KOPT-K1 (cell line): ENCODE results near the gene TDRD10.
"Not testable (repeated sequence)": the region's sequence is repeated elsewhere in the genome, so short reads cannot be mapped to it uniquely, and the experiment has no call there.

Experiments
- H3K27ac ChIP-seq: fragments of 200-600 bp; sonication (generic); 2 replicates; pipeline ENCODE4 v1.5.1; 2016; ENCODE audit warnings: antibody characterized with exemption, mild to moderate bottlenecking, low read depth, low read length; ENCODE audit not compliant: poor library complexity, severe bottlenecking
- H3K36me3 ChIP-seq: fragments of 200-600 bp; sonication (generic); 2 replicates; pipeline ENCODE4 v1.5.1; 2017; ENCODE audit warnings: antibody characterized with exemption, mild to moderate bottlenecking, low read length, moderate library complexity; ENCODE audit not compliant: insufficient read depth
- H3K9me3 ChIP-seq: fragments of 200-600 bp; sonication (generic); 2 replicates; pipeline ENCODE4 v1.5.1; 2017; ENCODE audit warnings: antibody characterized with exemption, low read length, mild to moderate bottlenecking; ENCODE audit not compliant: insufficient read depth, poor library complexity, severe bottlenecking

TDRD10 gene

DNA sequence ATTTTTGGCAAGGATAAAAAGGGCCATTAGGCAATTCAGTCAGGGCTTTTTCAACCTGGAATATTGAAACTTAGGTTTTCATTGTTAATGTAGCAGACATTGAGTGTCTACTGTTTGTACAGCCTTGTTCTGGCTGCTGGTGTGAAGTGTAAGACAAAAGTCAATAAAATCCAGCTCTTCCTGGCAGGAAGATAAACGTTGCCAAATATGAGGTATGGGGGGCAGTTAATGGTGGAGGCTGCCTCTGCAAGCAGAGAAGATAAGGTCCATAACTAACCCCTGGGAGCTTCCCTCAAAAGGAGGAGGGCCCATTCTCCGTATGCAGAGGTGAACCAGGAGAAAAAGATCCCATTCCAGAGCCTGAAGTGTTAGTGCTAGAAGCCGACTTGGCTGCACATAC, 19.7 kb downstream of the TDRD10 start:
- Histone ChIP-seq H3K36me3 (no peaks in the 10 kb centered on the region), H3K9me3 (no peaks in the 10 kb centered on the region)

GRCh38 chr1:154524881-154525280, 22.9 kb downstream of the TDRD10 start:
- Histone ChIP-seq H3K27ac (no peak overlapping the region), H3K9me3 (no peaks in the 10 kb centered on the region)

More for the DNA sequence above, 19.7 kb downstream of the TDRD10 start:
- no peak overlapping the region for H3K27ac ChIP-seq

DNA sequence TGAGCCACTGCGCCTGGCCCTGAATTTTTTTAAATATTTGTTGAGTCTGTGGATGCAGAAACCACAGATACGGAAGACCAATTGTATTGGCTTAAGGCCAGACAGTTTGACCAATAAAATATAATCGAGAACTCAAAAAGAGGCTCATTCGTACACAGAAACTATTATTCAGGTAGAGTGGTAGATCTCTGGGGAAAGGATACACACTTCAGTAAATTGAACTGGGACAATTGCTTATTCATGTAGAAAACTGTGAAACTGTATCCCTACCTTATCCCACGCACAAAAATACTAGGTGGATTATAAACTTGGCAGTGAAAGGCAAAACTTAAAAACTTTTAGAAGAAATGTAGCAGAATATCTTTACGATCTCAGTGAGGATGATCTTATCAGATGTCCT, 25.2 kb downstream of the TDRD10 start:
- Histone ChIP-seq H3K27ac (no peak overlapping the region), H3K9me3 (no peaks in the 10 kb centered on the region), H3K36me3 (no peaks in the 10 kb centered on the region)

More at GRCh38 chr1:154524881-154525280, 22.9 kb downstream of the TDRD10 start:
- no peaks in the 10 kb centered on the region for H3K36me3 ChIP-seq

DNA sequence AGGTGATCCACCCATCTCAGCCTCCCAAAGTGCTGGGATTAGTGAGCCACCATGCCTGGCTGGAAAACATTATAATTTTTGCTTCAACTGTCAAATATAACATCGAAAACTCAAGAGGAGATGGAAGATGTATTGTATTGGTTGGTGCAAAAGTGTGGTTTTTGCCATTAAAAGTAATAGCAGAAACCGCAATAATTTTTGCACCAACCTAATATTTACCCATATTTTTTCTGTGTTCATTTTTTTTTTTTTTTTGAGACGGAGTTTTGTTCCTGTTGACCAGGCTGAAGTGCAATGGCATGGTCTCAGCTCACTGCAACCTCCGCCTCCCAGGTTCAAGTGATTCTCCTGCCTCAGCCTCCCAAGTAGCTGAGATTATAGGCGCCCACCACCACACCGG, 27.3 kb downstream of the TDRD10 start:
- no peaks in the 10 kb centered on the region for H3K36me3 ChIP-seq
- no peak overlapping the region for H3K27ac ChIP-seq
- no peaks in the 10 kb centered on the region for H3K9me3 ChIP-seq

DNA sequence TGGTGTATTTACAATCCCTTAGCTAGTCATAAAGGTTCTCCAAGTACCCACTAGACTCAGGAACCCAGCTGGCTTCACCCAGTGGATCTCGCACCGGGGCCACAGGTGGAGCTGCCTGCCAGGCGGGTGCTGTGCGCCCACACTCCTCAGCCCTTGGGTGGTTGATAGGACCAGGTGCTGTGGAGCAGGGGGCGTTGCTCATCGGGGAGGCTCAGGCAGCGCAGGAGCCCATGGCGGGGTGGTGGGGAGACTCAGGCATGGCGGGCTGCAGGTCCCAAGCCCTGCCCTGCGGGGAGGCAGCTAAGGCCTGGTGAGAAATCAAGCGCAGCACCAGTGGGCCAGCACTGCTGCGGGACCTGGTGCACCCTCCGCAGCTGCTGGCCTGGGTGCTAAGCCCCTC, 29.9 kb downstream of the TDRD10 start:
- H3K36me3 ChIP-seq, H3K27ac ChIP-seq, H3K9me3 ChIP-seq: not testable (repeated sequence)

GRCh38 chr1:154533952-154534844, 32.2 kb downstream of the TDRD10 start:
- Histone ChIP-seq H3K27ac (no peak overlapping the region), H3K36me3 (no peaks in the 10 kb centered on the region), H3K9me3 (no peaks in the 10 kb centered on the region)

GRCh38 chr1:154536570-154536969, 34.6 kb downstream of the TDRD10 start:
- no peak overlapping the region for H3K27ac ChIP-seq
- H3K36me3 ChIP-seq: no peaks in the 10 kb centered on the region
- H3K9me3 ChIP-seq: no peaks in the 10 kb centered on the region

GRCh38 chr1:154539486-154540483, 37.8 kb downstream of the TDRD10 start:
- Histone ChIP-seq H3K9me3 (no peaks in the 10 kb centered on the region), H3K27ac (no peak overlapping the region), H3K36me3 (no peaks in the 10 kb centered on the region)

DNA sequence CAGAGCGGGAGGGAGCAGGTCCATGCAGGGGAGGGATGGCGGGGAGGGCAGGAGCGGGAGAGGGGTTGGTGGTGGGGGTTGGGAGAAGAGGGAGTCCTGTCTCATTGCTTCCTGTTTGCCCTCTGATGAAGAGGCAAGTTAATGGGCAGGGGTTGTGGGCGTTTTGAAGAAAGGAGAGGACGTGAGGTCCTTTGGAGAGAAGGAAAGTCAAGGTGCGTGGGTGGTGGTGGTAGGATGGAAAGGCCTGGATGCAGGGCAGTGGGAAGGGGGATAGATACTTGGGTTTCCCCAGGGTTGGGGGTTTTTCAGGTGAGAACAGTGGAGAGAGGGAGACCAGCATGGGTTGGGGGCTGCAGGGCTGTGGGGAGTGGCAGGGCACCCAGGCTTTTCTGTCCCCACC, 39.2 kb downstream of the TDRD10 start:
- Histone ChIP-seq H3K36me3 (no peaks in the 10 kb centered on the region), H3K27ac (no peak overlapping the region), H3K9me3 (no peaks in the 10 kb centered on the region)

GRCh38 chr1:154546264-154547063, 44.4 kb downstream of the TDRD10 start:
- H3K9me3 ChIP-seq: no peaks in the 10 kb centered on the region
- peaks cover 35% of the 10 kb centered on the region for H3K36me3 ChIP-seq
- no peak overlapping the region for H3K27ac ChIP-seq

DNA sequence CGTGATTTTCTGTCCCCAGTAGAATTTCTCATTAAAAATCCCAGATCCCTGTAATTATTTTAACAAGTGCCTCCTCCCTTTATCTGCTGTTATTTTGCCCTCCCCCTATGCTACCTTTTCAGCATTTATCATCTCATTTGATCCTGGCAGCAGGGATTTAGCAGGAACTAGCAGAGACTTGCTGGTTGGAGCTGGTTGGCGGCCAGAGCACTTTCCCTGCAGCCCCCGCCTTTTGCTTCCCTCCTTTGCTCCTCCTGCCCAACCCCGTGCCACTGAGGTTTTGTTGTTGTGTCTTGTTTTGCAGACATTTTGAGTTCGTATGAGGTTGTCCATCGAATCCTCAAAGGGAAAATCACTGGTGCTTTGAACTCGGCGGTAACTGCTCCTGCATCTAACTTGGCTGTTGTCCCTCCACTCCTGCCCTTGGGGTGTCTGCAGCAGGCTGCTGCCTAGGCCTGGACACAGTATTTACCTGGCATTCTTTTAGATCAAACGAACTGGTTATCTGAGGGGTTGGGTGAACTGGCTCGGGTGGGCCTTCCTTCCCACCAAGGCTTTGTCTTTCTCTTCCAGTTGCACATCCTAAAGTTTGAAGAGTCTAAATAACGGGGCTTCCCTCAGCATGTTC, 45.2 kb downstream of the TDRD10 start:
- Histone ChIP-seq H3K27ac (no peak overlapping the region), H3K9me3 (no peaks in the 10 kb centered on the region), H3K36me3 (peaks cover 43% of the 10 kb centered on the region)

GRCh38 chr1:154548028-154548427, 46.0 kb downstream of the TDRD10 start:
- H3K36me3 ChIP-seq: peaks cover 51% of the 10 kb centered on the region
- H3K27ac ChIP-seq: no peak overlapping the region
- no peaks in the 10 kb centered on the region for H3K9me3 ChIP-seq

DNA sequence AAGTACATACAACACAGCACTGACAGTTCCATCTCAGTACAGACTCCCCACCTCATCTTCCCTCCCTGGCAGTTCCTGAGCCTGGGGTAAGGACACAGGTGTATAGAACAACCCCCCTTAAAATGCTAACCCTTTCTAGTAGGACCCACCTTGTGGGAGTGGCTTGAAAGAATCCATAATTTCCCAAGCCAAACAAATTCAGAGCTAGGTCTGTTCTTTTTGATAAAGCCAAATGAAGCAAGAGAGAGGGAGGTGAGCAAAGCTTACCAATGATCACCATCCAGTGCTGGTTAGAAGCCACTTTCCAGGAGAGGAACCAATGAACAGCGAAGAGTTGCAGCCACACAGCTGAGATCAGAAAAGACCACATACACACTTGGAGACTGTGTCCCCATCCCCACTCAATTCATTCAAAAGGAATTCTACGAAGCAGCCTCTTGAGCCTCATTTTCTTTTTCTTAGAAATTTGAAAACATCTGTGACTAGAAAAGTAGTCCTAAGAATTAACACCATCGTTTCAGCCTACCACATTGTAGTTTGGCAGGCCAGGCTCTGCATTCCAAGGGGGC, 47.3 kb downstream of the TDRD10 start:
- no peaks in the 10 kb centered on the region for H3K9me3 ChIP-seq
- H3K27ac ChIP-seq: no peak overlapping the region
- H3K36me3 ChIP-seq: peaks cover 63% of the 10 kb centered on the region

DNA sequence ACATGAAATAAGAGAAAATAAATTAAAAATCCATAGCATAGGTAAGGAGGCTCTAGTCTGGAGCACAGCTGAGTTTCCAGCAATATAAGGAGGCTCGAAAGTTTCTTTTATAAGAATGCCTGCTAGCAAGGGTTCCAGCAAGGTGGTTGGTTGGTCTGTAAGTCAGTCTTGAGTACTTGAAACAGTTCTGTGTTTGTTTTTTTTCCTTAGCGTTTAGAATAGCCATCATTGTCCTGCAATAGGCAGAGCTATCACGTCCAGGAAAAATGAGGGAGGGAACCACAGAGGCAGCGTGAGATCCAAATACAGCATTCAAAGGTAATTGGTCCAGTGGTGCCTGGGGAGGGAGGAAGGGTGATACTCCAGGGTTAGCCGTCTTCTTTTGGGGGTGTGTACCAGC, 48.1 kb downstream of the TDRD10 start:
- no peaks in the 10 kb centered on the region for H3K9me3 ChIP-seq
- peaks cover 71% of the 10 kb centered on the region for H3K36me3 ChIP-seq
- no peak overlapping the region for H3K27ac ChIP-seq
